GM23338 (cell line): Measurements from ENCODE around the gene TAP1. TPM values are rescaled to one million over a fixed set of nuclear protein-coding genes. Genes with fewer than 3 reads are reported as not detected.

ENCODE experiments used
- ATAC-seq: fragments of 200-7000 bp; cut with Tn5 transposase; 3 replicates; pipeline ENCODE4 v1.9.1; 2020
- DNase-seq: peaks from one replicate; pipeline ENCODE4 v3.0.0-alpha.2; 2015; ENCODE audit warnings: low spot score
- H2AFZ ChIP-seq: fragments of 200-600 bp; sonication (generic); 2 replicates; pipeline ENCODE4 v1.8.0; 2016; ENCODE audit warnings: antibody characterized with exemption, mild to moderate bottlenecking, moderate library complexity
- H3F3A ChIP-seq: fragments of 200-600 bp; sonication (generic); replicated peaks from 2 replicates; pipeline ENCODE4 v1.8.0; 2017; ENCODE audit warnings: antibody characterized with exemption, mixed run types, low read depth
- H3K27ac ChIP-seq: fragments of 200-600 bp; sonication (generic); 2 replicates; pipeline ENCODE4 v1.6.1; 2016; ENCODE audit warnings: low read depth
- H3K27me3 ChIP-seq: fragments of 200-600 bp; sonication (generic); 2 replicates; pipeline ENCODE4 v1.8.0; 2016; ENCODE audit warnings: mild to moderate bottlenecking, mixed run types, moderate library complexity; ENCODE audit not compliant: insufficient read depth
- H3K36me3 ChIP-seq: fragments of 200-600 bp; sonication (generic); 2 replicates; pipeline ENCODE4 v1.8.0; 2016; ENCODE audit warnings: mild to moderate bottlenecking; ENCODE audit not compliant: insufficient read depth
- H3K4me1 ChIP-seq: fragments of 200-600 bp; sonication (generic); 2 replicates; pipeline ENCODE4 v1.8.0; 2016; ENCODE audit warnings: mild to moderate bottlenecking, moderate library complexity; ENCODE audit not compliant: insufficient read depth
- H3K4me2 ChIP-seq: fragments of 200-600 bp; sonication (generic); 2 replicates; pipeline ENCODE4 v1.7.1; 2017; ENCODE audit warnings: mixed run types
- H3K4me3 ChIP-seq: fragments of 200-600 bp; sonication (generic); 2 replicates; pipeline ENCODE4 v1.6.1; 2016; ENCODE audit warnings: mixed run types
- H3K79me2 ChIP-seq: fragments of 200-600 bp; sonication (generic); replicated peaks from 2 replicates; pipeline ENCODE4 v1.8.0; 2017; ENCODE audit warnings: mild to moderate bottlenecking; ENCODE audit not compliant: insufficient read depth
- H3K9me2 ChIP-seq: fragments of 200-600 bp; sonication (generic); 2 replicates; pipeline ENCODE4 v1.8.0; 2017; ENCODE audit not compliant: insufficient read depth
- H4K20me1 ChIP-seq: fragments of 200-600 bp; sonication (generic); replicated peaks from 2 replicates; pipeline ENCODE4 v1.8.0; 2017; ENCODE audit warnings: mild to moderate bottlenecking; ENCODE audit not compliant: insufficient read depth
- H3K27ac Mint-ChIP-seq: 2 replicates; pipeline ENCODE4 v1.8.0; 2020; ENCODE audit warnings: inconsistent platforms, mild to moderate bottlenecking, moderate library complexity, mixed read lengths
- H3K27me3 Mint-ChIP-seq: 3 replicates; pipeline ENCODE4 v1.8.0; 2022; ENCODE audit warnings: low read depth, mild to moderate bottlenecking, moderate library complexity, mixed read lengths, inconsistent platforms; ENCODE audit not compliant: insufficient read depth, poor library complexity
- H3K36me3 Mint-ChIP-seq: 3 replicates; pipeline ENCODE4 v1.8.0; 2021; ENCODE audit warnings: low read depth, mild to moderate bottlenecking, inconsistent platforms, moderate library complexity, mixed read lengths
- H3K4me1 Mint-ChIP-seq: 3 replicates; pipeline ENCODE4 v1.8.0; 2020; ENCODE audit warnings: mild to moderate bottlenecking, inconsistent platforms, mixed read lengths
- H3K4me3 Mint-ChIP-seq: 3 replicates; pipeline ENCODE4 v1.8.0; 2021; ENCODE audit warnings: moderate library complexity, mild to moderate bottlenecking, inconsistent platforms, mixed read lengths
- H3K9me3 Mint-ChIP-seq: 3 replicates; pipeline ENCODE4 v1.8.0; 2020; ENCODE audit warnings: moderate library complexity, mild to moderate bottlenecking, inconsistent platforms, mixed read lengths
- CREB1 ChIP-seq: fragments of 250-450 bp; sonication (Bioruptor Pico); IDR thresholded peaks from 2 replicates; pipeline ENCODE4 v1.5.0; 2020; ENCODE audit warnings: low read depth, mild to moderate bottlenecking, moderate library complexity
- ETS1 ChIP-seq: IDR thresholded peaks from 2 replicates; pipeline ENCODE4 v1.6.1; 2016; ENCODE audit warnings: antibody characterized with exemption
- EZH2 ChIP-seq: fragments of 200-600 bp; sonication (generic); IDR thresholded peaks from one replicate; pipeline ENCODE4 v1.8.0; 2017; ENCODE audit warnings: antibody characterized with exemption, mild to moderate bottlenecking, low read depth; ENCODE audit not compliant: unreplicated experiment
- EZH2phosphoT487 ChIP-seq: fragments of 200-600 bp; sonication (generic); IDR thresholded peaks from one replicate; pipeline ENCODE4 v1.8.1; 2018; ENCODE audit warnings: antibody characterized with exemption; ENCODE audit not compliant: unreplicated experiment
- JUNB ChIP-seq: IDR thresholded peaks from one replicate; pipeline ENCODE4 v1.6.1; 2016; ENCODE audit warnings: antibody characterized with exemption; ENCODE audit not compliant: unreplicated experiment
- NANOG ChIP-seq: IDR thresholded peaks from 2 replicates; pipeline ENCODE4 v1.6.1; 2016; ENCODE audit warnings: antibody characterized with exemption, borderline replicate concordance
- POLR2AphosphoS5 ChIP-seq: IDR thresholded peaks from 2 replicates; pipeline ENCODE4 v1.6.1; 2016; ENCODE audit warnings: antibody characterized with exemption, low read depth
- REST ChIP-seq: IDR thresholded peaks from one replicate; pipeline ENCODE4 v1.6.1; 2018; ENCODE audit warnings: antibody characterized with exemption; ENCODE audit not compliant: unreplicated experiment
- STAT1 ChIP-seq: IDR thresholded peaks from one replicate; pipeline ENCODE4 v1.6.1; 2016; ENCODE audit warnings: antibody characterized with exemption; ENCODE audit not compliant: unreplicated experiment
- ZNF114 ChIP-seq: fragments of 250-450 bp; sonication (Bioruptor Pico); IDR thresholded peaks from 2 replicates; pipeline ENCODE4 v1.5.0; 2020; ENCODE audit warnings: mild to moderate bottlenecking, moderate library complexity
- ZNF331 ChIP-seq: fragments of 250-450 bp; sonication (Bioruptor Pico); IDR thresholded peaks from 2 replicates; pipeline ENCODE4 v1.5.0; 2020; ENCODE audit warnings: low read depth, mild to moderate bottlenecking, moderate library complexity
- polyA plus RNA-seq: library from polyadenylated mRNA; unstranded; fragments of >200 nt; fragmentation: Nextera tagmentation; extraction: Ambion mirVana; gene quantifications from 2 replicates; pipeline ENCODE4 v1.2.1, GENCODE V29; 2016
- total RNA-seq: library from RNA; depleted of rRNA; stranded (reverse); fragments of >200 nt; shearing (Covaris generic); gene quantifications from 2 replicates; pipeline ENCODE4 v1.2.3, GENCODE V29; 2014
- TF ChIP-seq, protein P1 (sequence below), 2 experiments: fragments of 200-600 bp in 1 of 2; sonication (generic) in 1 of 2; conservative IDR thresholded peaks; 2 replicates each; pipeline versions ENCODE4 v1.5.1 to v1.6.1; 2016 to 2017; ENCODE audit warnings: antibody characterized with exemption in 2 of 2, low read depth in 2 of 2, mild to moderate bottlenecking in 2 of 2, moderate library complexity in 1 of 2
- TF ChIP-seq, protein P2 (sequence below): fragments of 250-450 bp; sonication (Bioruptor Pico); IDR thresholded peaks from 2 replicates; pipeline ENCODE4 v1.5.0; 2020; ENCODE audit warnings: mild to moderate bottlenecking, moderate library complexity

Gene TAP1
- total and polyA plus RNA-seq, 2 experiments from 2014 or later, result 13.8 to 22.0 TPM

GRCh38 chr6:32889533-32889932 lies 36.0 kb upstream of the TAP1 start:
- H3K4me3 ChIP-seq, result no peak overlapping the region
- Mint-ChIP-seq H3K9me3 (no peaks in the 10 kb centered on the region; the same call in 2 of the 3 replicates), H3K4me3 (no peak overlapping the region), H3K27me3 (peaks cover 9% of the 10 kb centered on the region), H3K4me1 (0 out of 3 replicates have a peak, but pooled peaks cover 2% of the 10 kb centered on the region), H3K27ac (no peak overlapping the region), H3K36me3 (no peaks in the 10 kb centered on the region)
- no peaks in the 10 kb centered on the region for H3K36me3 ChIP-seq
- DNase-seq (no peak), ATAC-seq (no peak)
- no peaks in the 10 kb centered on the region for H3K9me2 ChIP-seq
- H3K27me3 ChIP-seq, result no peaks in the 10 kb centered on the region
- no peaks in the 10 kb centered on the region for H3K79me2 ChIP-seq
- H4K20me1 ChIP-seq, result no peaks in the 10 kb centered on the region
- H3F3A ChIP-seq, result no peaks in the 10 kb centered on the region
- no peak overlapping the region for H3K27ac ChIP-seq
- H3K4me1 ChIP-seq, result no peaks in the 10 kb centered on the region
- no peak overlapping the region for H3K4me2 ChIP-seq
- H2AFZ ChIP-seq, result no peak overlapping the region
- TF ChIP-seq EZH2phosphoT487 (no peak), ZNF331 (no peak), CREB1 (CRISPR knock-in tag) (no peak), STAT1 (no peak), ZNF114 (CRISPR knock-in tag) (no peak), NANOG (no peak), JUNB (no peak), POLR2AphosphoS5 (no peak), REST (no peak), EZH2 (no peak), ETS1 (no peak)
- TF ChIP-seq, protein P1, sequence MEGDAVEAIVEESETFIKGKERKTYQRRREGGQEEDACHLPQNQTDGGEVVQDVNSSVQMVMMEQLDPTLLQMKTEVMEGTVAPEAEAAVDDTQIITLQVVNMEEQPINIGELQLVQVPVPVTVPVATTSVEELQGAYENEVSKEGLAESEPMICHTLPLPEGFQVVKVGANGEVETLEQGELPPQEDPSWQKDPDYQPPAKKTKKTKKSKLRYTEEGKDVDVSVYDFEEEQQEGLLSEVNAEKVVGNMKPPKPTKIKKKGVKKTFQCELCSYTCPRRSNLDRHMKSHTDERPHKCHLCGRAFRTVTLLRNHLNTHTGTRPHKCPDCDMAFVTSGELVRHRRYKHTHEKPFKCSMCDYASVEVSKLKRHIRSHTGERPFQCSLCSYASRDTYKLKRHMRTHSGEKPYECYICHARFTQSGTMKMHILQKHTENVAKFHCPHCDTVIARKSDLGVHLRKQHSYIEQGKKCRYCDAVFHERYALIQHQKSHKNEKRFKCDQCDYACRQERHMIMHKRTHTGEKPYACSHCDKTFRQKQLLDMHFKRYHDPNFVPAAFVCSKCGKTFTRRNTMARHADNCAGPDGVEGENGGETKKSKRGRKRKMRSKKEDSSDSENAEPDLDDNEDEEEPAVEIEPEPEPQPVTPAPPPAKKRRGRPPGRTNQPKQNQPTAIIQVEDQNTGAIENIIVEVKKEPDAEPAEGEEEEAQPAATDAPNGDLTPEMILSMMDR (conservative IDR thresholded peaks at IDR 0.05; ENCODE audit: low read depth in 2 of 2), result no peak
- TF ChIP-seq, protein P2, sequence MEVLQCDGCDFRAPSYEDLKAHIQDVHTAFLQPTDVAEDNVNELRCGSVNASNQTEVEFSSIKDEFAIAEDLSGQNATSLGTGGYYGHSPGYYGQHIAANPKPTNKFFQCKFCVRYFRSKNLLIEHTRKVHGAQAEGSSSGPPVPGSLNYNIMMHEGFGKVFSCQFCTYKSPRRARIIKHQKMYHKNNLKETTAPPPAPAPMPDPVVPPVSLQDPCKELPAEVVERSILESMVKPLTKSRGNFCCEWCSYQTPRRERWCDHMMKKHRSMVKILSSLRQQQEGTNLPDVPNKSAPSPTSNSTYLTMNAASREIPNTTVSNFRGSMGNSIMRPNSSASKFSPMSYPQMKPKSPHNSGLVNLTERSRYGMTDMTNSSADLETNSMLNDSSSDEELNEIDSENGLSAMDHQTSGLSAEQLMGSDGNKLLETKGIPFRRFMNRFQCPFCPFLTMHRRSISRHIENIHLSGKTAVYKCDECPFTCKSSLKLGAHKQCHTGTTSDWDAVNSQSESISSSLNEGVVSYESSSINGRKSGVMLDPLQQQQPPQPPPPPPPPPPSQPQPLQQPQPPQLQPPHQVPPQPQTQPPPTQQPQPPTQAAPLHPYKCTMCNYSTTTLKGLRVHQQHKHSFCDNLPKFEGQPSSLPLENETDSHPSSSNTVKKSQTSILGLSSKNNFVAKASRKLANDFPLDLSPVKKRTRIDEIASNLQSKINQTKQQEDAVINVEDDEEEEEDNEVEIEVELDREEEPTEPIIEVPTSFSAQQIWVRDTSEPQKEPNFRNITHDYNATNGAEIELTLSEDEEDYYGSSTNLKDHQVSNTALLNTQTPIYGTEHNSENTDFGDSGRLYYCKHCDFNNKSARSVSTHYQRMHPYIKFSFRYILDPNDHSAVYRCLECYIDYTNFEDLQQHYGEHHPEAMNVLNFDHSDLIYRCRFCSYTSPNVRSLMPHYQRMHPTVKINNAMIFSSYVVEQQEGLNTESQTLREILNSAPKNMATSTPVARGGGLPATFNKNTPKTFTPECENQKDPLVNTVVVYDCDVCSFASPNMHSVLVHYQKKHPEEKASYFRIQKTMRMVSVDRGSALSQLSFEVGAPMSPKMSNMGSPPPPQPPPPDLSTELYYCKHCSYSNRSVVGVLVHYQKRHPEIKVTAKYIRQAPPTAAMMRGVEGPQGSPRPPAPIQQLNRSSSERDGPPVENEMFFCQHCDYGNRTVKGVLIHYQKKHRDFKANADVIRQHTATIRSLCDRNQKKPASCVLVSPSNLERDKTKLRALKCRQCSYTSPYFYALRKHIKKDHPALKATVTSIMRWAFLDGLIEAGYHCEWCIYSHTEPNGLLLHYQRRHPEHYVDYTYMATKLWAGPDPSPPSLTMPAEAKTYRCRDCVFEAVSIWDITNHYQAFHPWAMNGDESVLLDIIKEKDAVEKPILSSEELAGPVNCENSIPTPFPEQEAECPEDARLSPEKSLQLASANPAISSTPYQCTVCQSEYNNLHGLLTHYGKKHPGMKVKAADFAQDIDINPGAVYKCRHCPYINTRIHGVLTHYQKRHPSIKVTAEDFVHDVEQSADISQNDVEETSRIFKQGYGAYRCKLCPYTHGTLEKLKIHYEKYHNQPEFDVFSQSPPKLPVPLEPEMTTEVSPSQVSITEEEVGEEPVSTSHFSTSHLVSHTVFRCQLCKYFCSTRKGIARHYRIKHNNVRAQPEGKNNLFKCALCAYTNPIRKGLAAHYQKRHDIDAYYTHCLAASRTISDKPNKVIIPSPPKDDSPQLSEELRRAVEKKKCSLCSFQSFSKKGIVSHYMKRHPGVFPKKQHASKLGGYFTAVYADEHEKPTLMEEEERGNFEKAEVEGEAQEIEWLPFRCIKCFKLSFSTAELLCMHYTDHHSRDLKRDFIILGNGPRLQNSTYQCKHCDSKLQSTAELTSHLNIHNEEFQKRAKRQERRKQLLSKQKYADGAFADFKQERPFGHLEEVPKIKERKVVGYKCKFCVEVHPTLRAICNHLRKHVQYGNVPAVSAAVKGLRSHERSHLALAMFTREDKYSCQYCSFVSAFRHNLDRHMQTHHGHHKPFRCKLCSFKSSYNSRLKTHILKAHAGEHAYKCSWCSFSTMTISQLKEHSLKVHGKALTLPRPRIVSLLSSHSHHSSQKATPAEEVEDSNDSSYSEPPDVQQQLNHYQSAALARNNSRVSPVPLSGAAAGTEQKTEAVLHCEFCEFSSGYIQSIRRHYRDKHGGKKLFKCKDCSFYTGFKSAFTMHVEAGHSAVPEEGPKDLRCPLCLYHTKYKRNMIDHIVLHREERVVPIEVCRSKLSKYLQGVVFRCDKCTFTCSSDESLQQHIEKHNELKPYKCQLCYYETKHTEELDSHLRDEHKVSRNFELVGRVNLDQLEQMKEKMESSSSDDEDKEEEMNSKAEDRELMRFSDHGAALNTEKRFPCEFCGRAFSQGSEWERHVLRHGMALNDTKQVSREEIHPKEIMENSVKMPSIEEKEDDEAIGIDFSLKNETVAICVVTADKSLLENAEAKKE (CRISPR knock-in tag), result no peak
